Mucosa of descending colon (tissue), 3 donors: Measurements from ENCODE around the gene FBXO10. TPM values are rescaled to one million over a fixed set of nuclear protein-coding genes. Genes with fewer than 3 reads are reported as not detected.
A peak's percentile ranks its signal among the peaks of the same experiment; 100 is the strongest.

Source experiments
- ATAC-seq: fragments of 200-7000 bp; cut with Tn5 transposase; one replicate; pipeline ENCODE4 v1.9.1; 2020; ENCODE audit warnings: mild to moderate bottlenecking, moderate library complexity
- DNase-seq, 3 donors: peaks; one replicate each; pipeline ENCODE4 v3.0.0-alpha.2; 2020
- H3K36me3 ChIP-seq: fragments of 200-600 bp; one replicate; pipeline ENCODE4 v1.8.0; 2021; ENCODE audit warnings: low read depth, mild to moderate bottlenecking
- H3K4me1 ChIP-seq: fragments of 200-600 bp; one replicate; pipeline ENCODE4 v1.8.0; 2021; ENCODE audit warnings: low read depth, mild to moderate bottlenecking
- H3K4me3 ChIP-seq: fragments of 200-600 bp; one replicate; pipeline ENCODE4 v1.8.0; 2021; ENCODE audit warnings: mild to moderate bottlenecking
- H3K9me3 ChIP-seq: fragments of 200-600 bp; one replicate; pipeline ENCODE4 v1.8.0; 2021; ENCODE audit warnings: mild to moderate bottlenecking
- CTCF ChIP-seq: fragments of 200-600 bp; IDR thresholded peaks from one replicate; pipeline ENCODE4 v1.8.0; 2022; ENCODE audit warnings: antibody characterized with exemption, mild to moderate bottlenecking
- intact Hi-C, 2 donors: fragments of 100-400 bp; cut with DNase I in 1 of 2; cut with micrococcal nuclease in 1 of 2; formaldehyde crosslinking; loops; one replicate each; pipeline versions ENCODE4 v1.11.0 to v1.11.1; 2022; cut with DNase I, micrococcal nuclease
- total RNA-seq, 3 donors: library from RNA; stranded (reverse); fragmentation: NEBNext Ultra II Directional in 2 of 3; extraction: Animal tissue kit (Norgen Biotek cat#: 25700) in 2 of 3; gene quantifications; one replicate each; pipeline versions ENCODE4 v1.2.1 to v1.2.4, GENCODE V29; 2021 to 2023
- donor health status: DM: no; HTN: no; CAD: no; lungs with moderate emphysema.
- donor health status: DM: no; HTN: no; CAD: no.
- donor health status: DM: no; HTN: yes; CAD: no.

Gene FBXO10
- total RNA-seq, 3 donors from 2014 or later: 3.4 to 15.9 (median 4.6) TPM

- H3K4me1 ChIP-seq: no peaks in the 10 kb centered on the region
- no peaks in the 10 kb centered on the region for H3K36me3 ChIP-seq
- H3K9me3 ChIP-seq: no peaks in the 10 kb centered on the region
- H3K4me3 ChIP-seq: no peak overlapping the region
- intact Hi-C loops: no loop called here
- no peak for TF ChIP-seq CTCF
- DNase-seq (no peak), ATAC-seq (no peak)
These were observed 28.8 kb downstream of the FBXO10 start for GRCh38 chr9:37547328-37547878.

GRCh38 chr9:37543468-37543867, 32.7 kb downstream of the FBXO10 start:
- no peaks in the 10 kb centered on the region for H3K9me3 ChIP-seq
- no peak for TF ChIP-seq CTCF
- DNase-seq: no peak
- intact Hi-C loops: no loop called here
- no peak for ATAC-seq
- H3K4me1 ChIP-seq: no peaks in the 10 kb centered on the region
- H3K36me3 ChIP-seq: no peaks in the 10 kb centered on the region
- no peak overlapping the region for H3K4me3 ChIP-seq

GRCh38 chr9:37542895-37543294, 33.3 kb downstream of the FBXO10 start:
- Histone ChIP-seq H3K4me3 (no peak overlapping the region), H3K4me1 (no peaks in the 10 kb centered on the region), H3K9me3 (no peaks in the 10 kb centered on the region), H3K36me3 (no peaks in the 10 kb centered on the region)
- DNase-seq: no peak
- ATAC-seq: no peak
- intact Hi-C loops: no loop called here
- no peak for TF ChIP-seq CTCF

GRCh38 chr9:37542488-37542887, 33.7 kb downstream of the FBXO10 start:
- ATAC-seq: no peak
- no peak overlapping the region for H3K4me3 ChIP-seq
- intact Hi-C loops: no loop called here
- H3K9me3 ChIP-seq: no peaks in the 10 kb centered on the region
- no peaks in the 10 kb centered on the region for H3K36me3 ChIP-seq
- H3K4me1 ChIP-seq: no peaks in the 10 kb centered on the region
- TF ChIP-seq CTCF: no peak
- DNase-seq: no peak

- Histone ChIP-seq H3K4me1 (no peaks in the 10 kb centered on the region), H3K9me3 (no peaks in the 10 kb centered on the region), H3K36me3 (no peaks in the 10 kb centered on the region), H3K4me3 (no peak overlapping the region)
- ATAC-seq (no peak), DNase-seq (no peak)
- no peak for TF ChIP-seq CTCF
- intact Hi-C loops: no loop called here
These were observed 34.7 kb downstream of the FBXO10 start for GRCh38 chr9:37541465-37541864.

- ATAC-seq (peak; percentile 92), DNase-seq (peak in 2 of 3 donors; percentile 56 to 58)
- H3K9me3 ChIP-seq: no peaks in the 10 kb centered on the region
- H3K4me3 ChIP-seq: no peak overlapping the region
- H3K36me3 ChIP-seq: no peaks in the 10 kb centered on the region
- TF ChIP-seq CTCF: no peak
- H3K4me1 ChIP-seq: no peaks in the 10 kb centered on the region
- intact Hi-C loops: no loop called here
These were observed 35.5 kb downstream of the FBXO10 start for GRCh38 chr9:37540634-37541033.
